ENCODE results near the gene LUC7L3.

GRCh38 chr17:50710650-50711049 is 8.8 kb upstream of the LUC7L3 start:
- TF ChIP-seq CTCF (IDR thresholded peaks at IDR 0.05; ENCODE audit: poor library complexity): no peak
- no peak for TF ChIP-seq EZH2 (IDR thresholded peaks at IDR 0.05; ENCODE audit: borderline replicate concordance)
